Spinal cord (tissue), 10 donors: Measurements from ENCODE around the gene ZC3H18. TPM values are rescaled to one million over a fixed set of nuclear protein-coding genes. Genes with fewer than 3 reads are reported as not detected.

Experiments used
- DNase-seq, 6 donors: peaks; one replicate each; pipeline versions ENCODE4 v3.0.0 to v3.0.0-alpha.2; 2013 to 2015; ENCODE audit warnings: low spot score in 6 of 6, low read depth in 4 of 6
- H3K27ac ChIP-seq: one replicate; pipeline ENCODE4 v1.5.1; 2013; ENCODE audit warnings: low read depth, low read length, control low read depth
- H3K27me3 ChIP-seq: one replicate; pipeline ENCODE4 v1.6.1; 2013; ENCODE audit warnings: low read length; ENCODE audit not compliant: control insufficient read depth, insufficient read depth
- H3K36me3 ChIP-seq: one replicate; pipeline ENCODE4 v1.6.1; 2013; ENCODE audit warnings: low read length; ENCODE audit not compliant: control insufficient read depth, insufficient read depth
- H3K4me1 ChIP-seq: one replicate; pipeline ENCODE4 v1.6.1; 2013; ENCODE audit warnings: low read length; ENCODE audit not compliant: control insufficient read depth, insufficient read depth
- H3K4me3 ChIP-seq: one replicate; pipeline ENCODE4 v1.5.1; 2013; ENCODE audit warnings: low read depth, low read length, control low read depth
- H3K9me3 ChIP-seq: one replicate; pipeline ENCODE4 v1.6.1; 2013; ENCODE audit warnings: low read length; ENCODE audit not compliant: control insufficient read depth, insufficient read depth
- WGBS: methylation state at CpG from one replicate; pipeline ENCODE4 v1.1.5; 2013; ENCODE audit warnings: missing lambda C conversion rate; ENCODE audit not compliant: insufficient coverage; 5-methylcytosine and 5-hydroxymethylcytosine counted together
- polyA plus RNA-seq, 2 donors: library from polyadenylated mRNA; unstranded; fragments of 120-200 nt; gene quantifications; one replicate each; pipeline ENCODE4 v1.2.1, GENCODE V29; 2013; ENCODE audit not compliant: insufficient read length in 2 of 2
- total RNA-seq, 2 donors: library from RNA; depleted of rRNA in 1 of 2; stranded (reverse); fragments of 120-200 nt in 1 of 2; fragments of >200 nt in 1 of 2; gene quantifications; one replicate each; pipeline versions ENCODE4 v1.2.3 to v1.2.4, GENCODE V29; 2013 to 2014
- donor health status: healthy.

Gene ZC3H18
- total and polyA plus RNA-seq, 4 donors, result 9.1 to 46.4 (median 28.5) TPM

GRCh38 chr16:88618956-88619667 lies 48.9 kb downstream of the ZC3H18 start:
- H3K36me3 ChIP-seq, result peaks cover 78% of the 10 kb centered on the region
- WGBS, result 90% methylated on average over 19 of the region's 19 CpGs
- H3K9me3 ChIP-seq, result no peaks in the 10 kb centered on the region
- peaks cover 18% of the 10 kb centered on the region for H3K4me1 ChIP-seq
- H3K4me3 ChIP-seq, result no peak overlapping the region
- no peaks in the 10 kb centered on the region for H3K27me3 ChIP-seq
- H3K27ac ChIP-seq, result no peak overlapping the region
- DNase-seq, result no peak

GRCh38 chr16:88619859-88620815 lies 49.9 kb downstream of the ZC3H18 start:
- no peak overlapping the region for H3K4me3 ChIP-seq
- H3K27ac ChIP-seq, result no peak overlapping the region
- peaks cover 80% of the 10 kb centered on the region for H3K36me3 ChIP-seq
- DNase-seq, result no peak
- no peaks in the 10 kb centered on the region for H3K27me3 ChIP-seq
- over 99% methylated on average over 9 of the region's 14 CpGs for WGBS
- H3K9me3 ChIP-seq, result no peaks in the 10 kb centered on the region
- H3K4me1 ChIP-seq, result peaks cover 12% of the 10 kb centered on the region

GRCh38 chr16:88622125-88622524 lies 51.9 kb downstream of the ZC3H18 start:
- 97% methylated on average over 19 of the region's 19 CpGs for WGBS
- Histone ChIP-seq H3K9me3 (no peaks in the 10 kb centered on the region), H3K27me3 (no peaks in the 10 kb centered on the region), H3K36me3 (peaks cover 79% of the 10 kb centered on the region), H3K27ac (no peak overlapping the region), H3K4me3 (no peak overlapping the region), H3K4me1 (peaks cover 10% of the 10 kb centered on the region)
- no peak for DNase-seq

- 97% methylated on average over 25 of the region's 29 CpGs for WGBS
- H3K4me1 ChIP-seq, result peaks cover 10% of the 10 kb centered on the region
- no peaks in the 10 kb centered on the region for H3K9me3 ChIP-seq
- H3K4me3 ChIP-seq, result no peak overlapping the region
- peaks cover 79% of the 10 kb centered on the region for H3K36me3 ChIP-seq
- DNase-seq, result no peak
- no peak overlapping the region for H3K27ac ChIP-seq
- no peaks in the 10 kb centered on the region for H3K27me3 ChIP-seq
Measured at GRCh38 chr16:88622866-88623265, 52.7 kb downstream of the ZC3H18 start.

GRCh38 chr16:88623858-88624257 lies 53.7 kb downstream of the ZC3H18 start:
- no peak for DNase-seq
- no peak overlapping the region for H3K27ac ChIP-seq
- H3K36me3 ChIP-seq, result peaks cover 79% of the 10 kb centered on the region
- no peaks in the 10 kb centered on the region for H3K27me3 ChIP-seq
- no peaks in the 10 kb centered on the region for H3K9me3 ChIP-seq
- peaks cover 4% of the 10 kb centered on the region for H3K4me1 ChIP-seq
- 100% methylated on average over 7 of the region's 13 CpGs for WGBS
- no peak overlapping the region for H3K4me3 ChIP-seq

GRCh38 chr16:88624481-88624880 lies 54.3 kb downstream of the ZC3H18 start:
- H3K27me3 ChIP-seq, result no peaks in the 10 kb centered on the region
- no peak for DNase-seq
- H3K27ac ChIP-seq, result no peak overlapping the region
- 93% methylated on average over 13 of the region's 18 CpGs for WGBS
- H3K4me1 ChIP-seq, result peaks cover under 1% of the 10 kb centered on the region
- H3K9me3 ChIP-seq, result no peaks in the 10 kb centered on the region
- H3K36me3 ChIP-seq, result peaks cover 75% of the 10 kb centered on the region
- H3K4me3 ChIP-seq, result no peak overlapping the region

GRCh38 chr16:88624977-88625576 lies 54.9 kb downstream of the ZC3H18 start:
- H3K4me1 ChIP-seq, result no peaks in the 10 kb centered on the region
- no peak overlapping the region for H3K27ac ChIP-seq
- H3K36me3 ChIP-seq, result peaks cover 79% of the 10 kb centered on the region
- no peak overlapping the region for H3K4me3 ChIP-seq
- H3K9me3 ChIP-seq, result no peaks in the 10 kb centered on the region
- no peak for DNase-seq
- 78% methylated on average over 7 of the region's 17 CpGs for WGBS
- H3K27me3 ChIP-seq, result no peaks in the 10 kb centered on the region

DNA sequence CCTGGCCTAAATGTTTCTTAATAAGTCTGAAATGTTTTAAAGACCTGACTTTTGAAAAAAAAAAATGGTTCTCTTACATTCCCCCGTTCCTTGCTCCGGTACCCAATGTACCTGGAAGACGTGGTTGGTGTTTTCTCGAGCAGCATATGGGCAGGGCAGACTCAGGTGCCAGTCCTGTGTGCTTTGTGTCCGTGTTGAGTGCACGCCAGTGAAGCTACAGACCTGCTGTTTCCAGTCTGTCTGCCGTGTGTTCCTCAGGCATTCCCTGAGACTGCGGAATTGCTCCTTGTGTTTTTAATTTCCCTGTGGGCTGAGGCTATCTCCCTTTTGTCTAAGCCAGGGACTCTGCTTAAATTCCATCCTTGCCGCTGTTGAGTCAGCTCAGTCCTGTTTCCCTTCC lies 56.4 kb downstream of the ZC3H18 start:
- Histone ChIP-seq H3K27me3 (no peaks in the 10 kb centered on the region), H3K4me3 (no peak overlapping the region), H3K36me3 (peaks cover 92% of the 10 kb centered on the region), H3K4me1 (no peaks in the 10 kb centered on the region), H3K9me3 (no peaks in the 10 kb centered on the region), H3K27ac (no peak overlapping the region)
- 83% methylated on average over 8 of the region's 9 CpGs for WGBS
- no peak for DNase-seq

DNA sequence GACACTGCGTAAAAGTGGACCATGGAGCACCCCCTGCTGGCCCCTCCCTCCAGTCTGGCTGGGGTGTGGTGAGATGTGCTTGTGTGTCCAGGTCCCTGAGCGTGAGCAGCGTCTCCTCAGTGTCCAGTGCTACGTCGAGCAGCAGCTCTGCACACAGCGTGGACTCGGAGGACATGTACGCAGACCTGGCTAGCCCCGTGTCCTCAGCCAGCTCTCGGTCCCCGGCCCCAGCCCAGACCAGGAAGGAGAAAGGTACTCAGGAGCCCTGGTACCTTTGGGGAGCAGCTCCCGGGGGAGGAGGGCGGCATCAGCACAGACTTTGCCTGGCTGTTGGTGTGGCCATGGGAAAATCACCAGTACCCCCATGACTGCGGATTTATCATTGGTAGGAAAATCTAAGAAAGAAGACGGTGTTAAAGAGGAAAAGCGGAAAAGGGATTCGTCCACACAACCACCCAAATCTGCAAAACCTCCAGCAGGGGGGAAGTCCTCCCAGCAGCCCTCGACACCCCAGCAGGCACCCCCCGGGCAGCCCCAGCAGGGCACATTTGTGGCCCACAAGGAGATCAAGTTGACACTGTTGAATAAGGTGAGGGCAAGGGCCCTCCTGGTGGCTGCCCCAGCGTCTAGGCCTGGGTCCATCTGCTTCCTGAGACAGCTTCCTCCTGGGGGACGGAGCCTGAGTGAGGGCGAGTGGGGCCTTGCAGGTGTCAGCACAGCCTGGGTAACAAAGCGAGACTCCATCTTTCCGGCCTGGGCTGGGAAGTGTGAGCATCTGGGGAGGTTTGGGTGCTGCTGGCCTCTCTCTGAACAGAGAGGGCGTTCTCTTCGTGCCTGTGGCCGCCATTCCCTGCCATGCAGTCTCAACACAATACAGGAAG lies 57.6 kb downstream of the ZC3H18 start:
- Histone ChIP-seq H3K27me3 (no peaks in the 10 kb centered on the region), H3K27ac (no peak overlapping the region), H3K4me1 (no peaks in the 10 kb centered on the region), H3K9me3 (no peaks in the 10 kb centered on the region), H3K4me3 (no peak overlapping the region), H3K36me3 (peaks cover 94% of the 10 kb centered on the region)
- DNase-seq, result no peak
- 99% methylated on average over 20 of the region's 27 CpGs for WGBS
